ENCODE data around the gene PIEZO2. TPM values are rescaled to one million over a fixed set of nuclear protein-coding genes. Genes with fewer than 3 reads are reported as not detected.
"Not testable (repeated sequence)": the region's sequence is repeated elsewhere in the genome, so short reads cannot be mapped to it uniquely, and the experiment has no call there.

PIEZO2 gene
- total RNA-seq, 4 donors from 2014 or later: 2.4 to 5.2 (median 3.3) TPM

DNA sequence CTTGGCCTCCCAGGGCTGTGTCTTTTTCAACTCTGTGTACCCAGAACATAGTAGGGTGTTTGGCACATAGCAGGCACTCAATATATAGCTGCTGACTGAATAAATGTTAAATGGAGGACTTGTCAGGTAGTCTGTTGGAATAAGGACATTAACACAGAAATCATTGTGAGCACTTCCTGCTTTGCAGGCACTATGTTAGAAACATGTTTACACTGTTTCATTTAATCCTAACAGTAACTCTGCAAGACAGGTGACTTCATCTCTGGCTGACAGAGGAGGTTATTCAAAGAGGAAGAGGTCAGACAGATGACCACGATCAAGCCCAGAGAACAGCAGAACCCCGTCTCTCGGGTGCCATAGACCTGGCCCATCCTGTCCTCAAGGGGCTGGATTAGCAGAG is 28.0 kb upstream of the PIEZO2 start:
- Histone ChIP-seq H3K36me3 (no peaks in the 10 kb centered on the region), H3K27ac (replicated peaks in 1 of 4) (no peak overlapping the region), H3K4me1 (peaks cover 0 to 34% (median 26%) of the 10 kb centered on the region in 4 donors), H3K9me3 (no peaks in the 10 kb centered on the region), H3K27me3 (no peaks in the 10 kb centered on the region), H3K4me3 (no peak overlapping the region)
- TF ChIP-seq POLR2AphosphoS5 (IDR thresholded peaks at IDR 0.05) (no peak), POLR2A (IDR thresholded peaks at IDR 0.05; ENCODE audit: low read depth) (no peak), EP300 (IDR thresholded peaks at IDR 0.05) (no peak)
- TF ChIP-seq, protein P1, sequence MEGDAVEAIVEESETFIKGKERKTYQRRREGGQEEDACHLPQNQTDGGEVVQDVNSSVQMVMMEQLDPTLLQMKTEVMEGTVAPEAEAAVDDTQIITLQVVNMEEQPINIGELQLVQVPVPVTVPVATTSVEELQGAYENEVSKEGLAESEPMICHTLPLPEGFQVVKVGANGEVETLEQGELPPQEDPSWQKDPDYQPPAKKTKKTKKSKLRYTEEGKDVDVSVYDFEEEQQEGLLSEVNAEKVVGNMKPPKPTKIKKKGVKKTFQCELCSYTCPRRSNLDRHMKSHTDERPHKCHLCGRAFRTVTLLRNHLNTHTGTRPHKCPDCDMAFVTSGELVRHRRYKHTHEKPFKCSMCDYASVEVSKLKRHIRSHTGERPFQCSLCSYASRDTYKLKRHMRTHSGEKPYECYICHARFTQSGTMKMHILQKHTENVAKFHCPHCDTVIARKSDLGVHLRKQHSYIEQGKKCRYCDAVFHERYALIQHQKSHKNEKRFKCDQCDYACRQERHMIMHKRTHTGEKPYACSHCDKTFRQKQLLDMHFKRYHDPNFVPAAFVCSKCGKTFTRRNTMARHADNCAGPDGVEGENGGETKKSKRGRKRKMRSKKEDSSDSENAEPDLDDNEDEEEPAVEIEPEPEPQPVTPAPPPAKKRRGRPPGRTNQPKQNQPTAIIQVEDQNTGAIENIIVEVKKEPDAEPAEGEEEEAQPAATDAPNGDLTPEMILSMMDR (IDR thresholded peaks at IDR 0.05): no peak
- no peak for DNase-seq (ENCODE audit: extremely low spot score)
- intact Hi-C loops (cut with DNase I): no loop called here
- 66% methylated on average over 3 of the region's 3 CpGs for WGBS

DNA sequence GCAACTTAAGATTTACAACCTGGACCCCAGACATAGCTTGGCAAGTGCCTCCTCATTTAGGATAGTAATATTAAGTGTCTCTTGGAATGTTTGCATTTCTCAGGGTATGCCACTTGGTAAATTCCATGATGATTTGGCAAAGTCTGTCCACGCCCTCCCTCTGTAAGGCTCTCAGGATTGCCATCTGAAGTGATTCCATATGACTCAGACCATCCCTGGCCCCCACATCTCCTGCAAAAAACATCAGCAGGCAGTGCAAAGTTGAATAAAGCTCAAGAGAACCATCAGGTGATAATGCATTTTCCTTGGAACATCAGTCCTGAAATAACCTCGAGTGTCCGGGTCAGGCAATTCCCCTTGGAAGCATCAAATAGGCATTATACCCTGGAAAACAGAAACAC is 27.1 kb upstream of the PIEZO2 start:
- H3K27me3 ChIP-seq: no peaks in the 10 kb centered on the region
- no peak overlapping the region for H3K4me3 ChIP-seq
- H3K36me3 ChIP-seq: no peaks in the 10 kb centered on the region
- peaks cover 0 to 34% (median 26%) of the 10 kb centered on the region in 4 donors for H3K4me1 ChIP-seq
- no peak for DNase-seq (ENCODE audit: extremely low spot score)
- TF ChIP-seq EP300 (IDR thresholded peaks at IDR 0.05) (no peak), POLR2AphosphoS5 (IDR thresholded peaks at IDR 0.05) (no peak), POLR2A (IDR thresholded peaks at IDR 0.05; ENCODE audit: low read depth) (no peak)
- TF ChIP-seq, protein P1 (IDR thresholded peaks at IDR 0.05): no peak
- peak overlapping the region in 1 of 4 donors; percentile 74 for H3K27ac ChIP-seq (replicated peaks in 1 of 4)
- WGBS: 46% methylated on average over 3 of the region's 3 CpGs
- H3K9me3 ChIP-seq: no peaks in the 10 kb centered on the region
- intact Hi-C loops (cut with DNase I): no loop called here

DNA sequence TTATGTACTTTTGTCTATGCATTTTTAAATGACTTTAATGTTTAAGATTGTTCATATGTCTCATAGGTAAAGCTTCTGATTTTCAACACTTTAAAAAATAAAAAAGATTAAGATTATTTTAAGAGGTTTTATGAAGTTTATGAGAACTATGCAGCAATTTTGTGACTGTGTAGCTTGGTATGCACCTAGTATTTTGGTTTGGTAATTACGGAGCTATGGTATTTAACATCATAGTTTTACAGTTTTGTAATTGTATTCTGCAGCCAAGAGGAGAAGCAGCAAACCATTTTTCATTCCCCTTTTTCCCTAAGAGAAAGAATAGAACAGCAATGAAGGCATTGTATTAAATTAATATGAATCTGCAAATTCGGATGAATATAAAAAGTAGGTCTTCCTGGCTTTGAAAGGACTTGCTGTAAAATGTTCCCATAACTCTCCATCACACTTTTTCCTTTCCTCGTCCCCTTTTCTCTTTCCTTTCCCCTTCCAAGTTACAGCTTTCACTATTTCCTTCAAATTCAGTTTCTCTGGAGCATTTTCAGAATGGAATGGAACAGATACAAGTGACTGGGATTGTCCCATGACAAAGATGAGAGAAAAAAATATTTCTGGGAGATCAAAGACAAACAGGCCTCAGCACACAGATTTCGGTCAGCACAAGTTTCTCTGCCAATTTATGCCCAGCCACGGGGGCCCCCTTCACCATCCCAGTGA is 26.1 kb upstream of the PIEZO2 start:
- intact Hi-C loops (cut with DNase I): no loop called here
- peak overlapping the region; percentile 27 to 74 (median 54) for H3K27ac ChIP-seq (replicated peaks in 1 of 4)

DNA sequence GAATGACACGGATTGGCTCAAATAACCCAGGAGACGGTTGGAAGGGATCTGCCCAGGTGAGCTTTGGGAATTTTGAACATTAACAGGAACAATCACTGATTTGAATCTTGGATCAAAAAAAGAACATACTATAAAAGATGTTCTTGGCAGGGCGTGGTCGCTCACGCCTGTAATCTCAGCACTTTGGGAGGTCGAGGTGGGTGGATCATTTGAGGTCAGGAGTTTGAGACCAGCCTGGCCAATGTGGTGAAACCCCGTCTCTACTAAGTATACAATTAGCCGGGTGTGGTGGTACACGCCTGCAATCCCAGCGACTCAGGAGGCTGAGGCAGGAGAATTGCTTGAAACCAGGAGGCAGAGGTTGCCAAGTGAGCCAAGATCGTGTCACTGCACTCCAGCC is 24.8 kb upstream of the PIEZO2 start:
- H3K4me3 ChIP-seq; H3K9me3 ChIP-seq; H3K27ac ChIP-seq (replicated peaks in 1 of 4); H3K27me3 ChIP-seq; H3K36me3 ChIP-seq; intact Hi-C loops (cut with DNase I); DNase-seq (ENCODE audit: extremely low spot score): not testable (repeated sequence)
- H3K4me1 ChIP-seq: peaks cover 0 to 34% (median 26%) of the 10 kb centered on the region in 4 donors
- 87% methylated on average over 11 of the region's 11 CpGs for WGBS

More for the DNA sequence above, 26.1 kb upstream of the PIEZO2 start:
- 33% methylated on average over 5 of the region's 5 CpGs for WGBS
- DNase-seq (ENCODE audit: extremely low spot score): no peak
- TF ChIP-seq POLR2AphosphoS5 (IDR thresholded peaks at IDR 0.05) (no peak), POLR2A (IDR thresholded peaks at IDR 0.05; ENCODE audit: low read depth) (no peak), EP300 (IDR thresholded peaks at IDR 0.05) (no peak)
- TF ChIP-seq, protein P1 (IDR thresholded peaks at IDR 0.05): no peak
- no peaks in the 10 kb centered on the region for H3K36me3 ChIP-seq
- H3K4me1 ChIP-seq: peaks cover 0 to 34% (median 26%) of the 10 kb centered on the region in 4 donors
- no peak overlapping the region for H3K4me3 ChIP-seq
- H3K9me3 ChIP-seq: no peaks in the 10 kb centered on the region
- no peaks in the 10 kb centered on the region for H3K27me3 ChIP-seq

DNA sequence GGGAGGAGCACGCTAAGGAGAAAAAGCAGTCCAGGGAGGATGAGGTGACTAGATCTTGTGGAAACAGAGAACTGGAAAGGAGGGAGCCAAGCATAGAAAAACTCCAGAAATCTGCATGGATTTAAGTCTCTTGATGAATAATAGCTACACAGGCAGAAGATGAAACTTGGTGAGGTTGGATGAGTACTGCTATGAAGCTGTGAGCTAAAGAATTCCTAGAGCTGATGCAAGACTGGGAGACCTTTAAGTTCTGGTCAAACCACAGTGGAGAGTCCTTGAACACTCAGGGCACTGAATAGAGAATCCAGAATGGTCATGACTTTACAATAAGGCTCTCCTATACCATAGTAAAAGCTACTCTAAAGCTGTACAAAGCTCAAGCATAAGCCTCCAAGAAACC is 18.4 kb upstream of the PIEZO2 start:
- Histone ChIP-seq H3K9me3 (no peaks in the 10 kb centered on the region), H3K4me1 (no peaks in the 10 kb centered on the region), H3K4me3 (no peak overlapping the region), H3K27me3 (no peaks in the 10 kb centered on the region), H3K27ac (replicated peaks in 1 of 4) (no peak overlapping the region), H3K36me3 (no peaks in the 10 kb centered on the region)
- WGBS: 81% methylated on average over 1 of the region's 1 CpG
- no peak for DNase-seq (ENCODE audit: extremely low spot score)
- intact Hi-C loops (cut with DNase I): no loop called here
- TF ChIP-seq, protein P1 (IDR thresholded peaks at IDR 0.05): no peak
- TF ChIP-seq POLR2AphosphoS5 (IDR thresholded peaks at IDR 0.05) (no peak), EP300 (IDR thresholded peaks at IDR 0.05) (no peak), POLR2A (IDR thresholded peaks at IDR 0.05; ENCODE audit: low read depth) (no peak)
